Epithelial cell of proximal tubule (primary cell): ENCODE results near the gene GPR15. TPM values are rescaled to one million over a fixed set of nuclear protein-coding genes. Genes with fewer than 3 reads are reported as not detected.

Source experiments
- DNase-seq: peaks from one replicate; pipeline ENCODE4 v3.0.0-alpha.2; 2011; ENCODE audit warnings: low read depth
- H3K4me3 ChIP-seq: 2 replicates; pipeline ENCODE4 v1.5.1; 2011; ENCODE audit warnings: low read depth, mild to moderate bottlenecking, low read length
- total RNA-seq: library from RNA; depleted of rRNA; stranded (reverse); fragments of >200 nt; gene quantifications from 2 replicates; pipeline ENCODE4 v1.2.3, GENCODE V29; 2015
- TF ChIP-seq, protein P1 (sequence below): conservative IDR thresholded peaks from 2 replicates; pipeline ENCODE4 v1.5.1; 2012; ENCODE audit warnings: low read depth, mild to moderate bottlenecking, low read length

The GPR15 gene
- total RNA-seq, 1 donor from 2014 or later = not detected

DNA sequence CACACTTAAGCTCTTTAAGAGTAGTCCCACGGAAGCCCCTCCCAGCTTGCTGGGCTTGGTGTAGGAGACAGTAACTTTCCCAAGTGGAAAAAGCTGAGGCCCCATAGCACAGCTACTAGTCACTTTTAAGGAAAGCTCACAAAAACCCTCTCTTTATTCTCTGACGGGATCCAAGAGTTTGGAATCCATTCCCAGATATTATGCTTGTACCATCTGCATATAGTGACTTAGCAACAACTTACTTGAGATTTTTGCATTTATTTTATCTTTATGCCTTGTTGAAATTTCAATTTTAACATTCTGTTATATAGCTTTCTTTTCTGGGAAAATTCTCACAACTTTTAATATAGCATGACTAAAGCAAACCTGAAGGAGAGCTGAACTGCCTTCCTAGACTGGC lies 19.5 kb downstream of the GPR15 start:
- no peak for DNase-seq
- TF ChIP-seq, protein P1, sequence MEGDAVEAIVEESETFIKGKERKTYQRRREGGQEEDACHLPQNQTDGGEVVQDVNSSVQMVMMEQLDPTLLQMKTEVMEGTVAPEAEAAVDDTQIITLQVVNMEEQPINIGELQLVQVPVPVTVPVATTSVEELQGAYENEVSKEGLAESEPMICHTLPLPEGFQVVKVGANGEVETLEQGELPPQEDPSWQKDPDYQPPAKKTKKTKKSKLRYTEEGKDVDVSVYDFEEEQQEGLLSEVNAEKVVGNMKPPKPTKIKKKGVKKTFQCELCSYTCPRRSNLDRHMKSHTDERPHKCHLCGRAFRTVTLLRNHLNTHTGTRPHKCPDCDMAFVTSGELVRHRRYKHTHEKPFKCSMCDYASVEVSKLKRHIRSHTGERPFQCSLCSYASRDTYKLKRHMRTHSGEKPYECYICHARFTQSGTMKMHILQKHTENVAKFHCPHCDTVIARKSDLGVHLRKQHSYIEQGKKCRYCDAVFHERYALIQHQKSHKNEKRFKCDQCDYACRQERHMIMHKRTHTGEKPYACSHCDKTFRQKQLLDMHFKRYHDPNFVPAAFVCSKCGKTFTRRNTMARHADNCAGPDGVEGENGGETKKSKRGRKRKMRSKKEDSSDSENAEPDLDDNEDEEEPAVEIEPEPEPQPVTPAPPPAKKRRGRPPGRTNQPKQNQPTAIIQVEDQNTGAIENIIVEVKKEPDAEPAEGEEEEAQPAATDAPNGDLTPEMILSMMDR = no peak
- H3K4me3 ChIP-seq = no peak overlapping the region

DNA sequence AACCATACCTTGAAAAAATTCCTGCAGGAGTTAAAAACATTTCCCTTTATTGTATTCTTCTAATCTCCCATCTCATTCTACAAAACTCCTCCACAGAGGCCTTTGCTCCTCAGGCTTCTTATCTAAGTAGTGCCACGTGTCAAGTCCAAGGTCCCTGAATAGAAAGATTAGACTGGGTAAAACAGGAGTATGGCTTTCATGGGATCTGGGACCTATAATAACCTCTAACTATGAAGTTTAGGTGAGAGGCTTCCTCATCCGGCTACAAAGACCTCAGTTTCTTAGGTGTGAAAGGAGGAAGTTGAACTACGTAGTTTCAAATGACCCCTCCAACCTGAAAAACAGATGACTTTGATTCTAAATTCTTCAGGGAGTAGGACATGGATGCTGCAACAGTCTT lies 20.0 kb downstream of the GPR15 start:
- TF ChIP-seq, protein P1 = no peak
- H3K4me3 ChIP-seq = no peak overlapping the region
- no peak for DNase-seq

DNA sequence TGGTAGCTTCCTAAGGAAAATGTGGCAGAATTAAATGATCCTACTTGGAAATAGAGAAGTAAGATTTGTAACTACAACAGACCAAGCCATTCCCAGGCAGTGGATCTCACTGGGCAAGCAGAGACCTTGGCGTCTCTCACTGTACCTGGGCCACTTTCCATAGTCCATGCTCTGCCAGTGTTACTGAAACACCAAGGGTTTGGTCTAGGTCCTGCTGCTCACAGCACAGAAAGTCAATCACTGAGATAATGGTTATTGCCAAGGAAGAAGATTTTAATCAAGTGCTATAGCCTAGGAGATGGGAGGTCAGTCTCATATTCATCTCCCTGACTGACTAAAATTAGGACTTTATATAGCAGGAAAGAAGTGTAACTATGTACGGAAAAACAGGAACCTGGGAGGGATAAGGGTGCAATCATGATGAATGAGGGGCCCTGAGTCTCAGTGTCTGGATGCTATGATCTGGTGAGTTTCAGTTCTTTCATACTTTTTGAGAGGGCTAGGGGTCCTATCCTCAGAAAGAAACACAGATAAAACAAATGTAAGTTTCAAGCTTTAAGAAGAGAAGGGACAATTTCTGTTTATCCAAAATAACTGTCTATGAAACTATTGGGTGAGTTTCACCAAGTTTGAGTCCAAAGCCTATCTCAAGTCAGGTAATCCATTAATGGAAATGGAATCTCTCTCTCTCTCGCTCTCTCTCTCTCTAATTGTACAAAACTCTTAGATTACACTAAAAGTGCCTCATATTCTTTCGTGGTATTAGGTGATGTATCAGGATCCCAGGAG lies 20.6 kb downstream of the GPR15 start:
- no peak overlapping the region for H3K4me3 ChIP-seq
- no peak for DNase-seq
- TF ChIP-seq, protein P1 = no peak

DNA sequence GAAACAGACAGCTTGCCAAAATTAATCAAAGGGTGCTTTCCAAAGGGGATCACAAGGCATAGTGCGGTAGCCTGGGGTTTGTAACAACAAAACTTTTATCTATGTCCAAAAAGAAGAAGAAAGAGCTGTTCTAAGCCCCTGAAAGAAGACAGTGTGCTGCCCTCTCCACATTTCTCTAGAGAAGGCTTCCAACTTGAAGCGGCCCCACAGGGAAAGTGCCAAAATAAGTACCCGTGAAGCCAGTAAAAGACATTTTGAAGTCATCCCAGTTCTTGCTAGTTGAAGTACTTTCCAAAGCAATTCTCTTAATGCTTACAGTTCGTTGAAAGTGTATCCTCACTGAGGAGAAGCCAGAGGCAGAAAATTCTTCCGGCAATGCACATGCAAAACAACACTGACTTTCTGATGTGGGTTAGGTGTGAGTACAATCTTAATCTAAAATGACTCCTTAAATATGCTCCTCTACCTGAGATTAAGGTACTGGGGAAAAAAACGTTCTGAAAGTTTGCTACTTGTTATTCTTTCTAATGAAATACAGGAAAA lies 21.3 kb downstream of the GPR15 start:
- TF ChIP-seq, protein P1 = no peak
- no peak for DNase-seq
- no peak overlapping the region for H3K4me3 ChIP-seq

DNA sequence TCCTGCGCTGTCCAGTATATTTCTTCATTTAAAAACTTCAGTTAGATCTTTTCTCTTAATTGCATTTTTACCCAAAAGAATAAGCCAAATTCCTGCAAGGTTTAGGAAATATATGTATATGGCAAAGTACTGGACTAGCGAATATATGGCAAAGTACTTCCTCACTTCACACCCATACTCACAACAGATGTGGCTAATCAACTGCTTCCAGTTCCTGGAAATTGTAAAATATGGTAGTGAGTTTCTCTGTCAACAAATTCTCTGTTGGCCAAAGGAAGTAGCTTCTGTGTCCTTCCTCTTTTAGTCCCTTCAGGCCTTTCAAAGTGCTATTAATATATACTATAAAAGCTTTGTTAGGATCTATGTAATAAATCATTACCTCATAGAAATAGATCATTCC lies 22.0 kb downstream of the GPR15 start:
- H3K4me3 ChIP-seq = no peak overlapping the region
- TF ChIP-seq, protein P1 = no peak
- DNase-seq = no peak

DNA sequence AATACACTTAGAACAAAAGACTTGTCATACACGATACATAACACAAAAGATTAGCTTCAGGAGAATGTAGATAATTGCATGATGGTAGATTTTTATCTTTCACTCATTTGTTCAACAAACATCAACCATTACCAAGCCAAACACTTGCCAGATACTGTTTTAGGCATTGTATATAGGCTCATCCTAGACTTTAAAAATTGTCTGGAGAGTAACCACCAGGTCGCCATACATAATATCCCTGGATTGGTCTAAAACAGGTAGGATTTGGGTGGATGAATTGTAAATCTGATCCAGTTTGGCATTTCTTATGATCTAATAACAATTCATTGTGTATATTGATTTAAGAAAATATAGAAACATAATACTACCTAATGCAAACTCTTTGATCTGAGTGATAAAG lies 22.8 kb downstream of the GPR15 start:
- no peak for DNase-seq
- TF ChIP-seq, protein P1 = no peak
- no peak overlapping the region for H3K4me3 ChIP-seq

DNA sequence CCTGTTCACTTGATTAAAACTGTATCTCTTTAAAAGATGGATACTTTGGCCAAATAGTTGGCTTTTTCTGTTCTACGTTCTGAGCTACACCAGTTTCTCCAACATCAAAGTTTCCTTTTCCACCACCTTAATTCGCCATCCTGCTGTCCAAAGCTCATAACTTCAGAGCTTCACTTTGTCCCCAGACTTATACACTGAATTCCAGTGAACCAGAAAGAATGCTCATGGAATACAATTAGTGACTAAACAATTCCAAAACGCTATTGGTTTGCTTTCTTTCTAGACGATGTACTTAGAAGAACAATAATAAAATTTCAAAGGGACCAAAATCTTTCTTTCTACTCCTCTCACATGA lies 23.2 kb downstream of the GPR15 start:
- no peak overlapping the region for H3K4me3 ChIP-seq
- TF ChIP-seq, protein P1 = no peak
- DNase-seq = no peak
